Activated CD4-positive, alpha-beta T cell treated with anti-CD3 and anti-CD28 coated beads for 36 hours (primary cell): ENCODE measurements around the gene KIF13A. TPM values are rescaled to one million over a fixed set of nuclear protein-coding genes. Genes with fewer than 3 reads are reported as not detected.
"Not testable (repeated sequence)": the region's sequence is repeated elsewhere in the genome, so short reads cannot be mapped to it uniquely, and the experiment has no call there.

Experiments used
- ATAC-seq: fragments of 200-7000 bp; cut with Tn5 transposase; one replicate; pipeline ENCODE4 v1.10.0; 2021; ENCODE audit warnings: mild to moderate bottlenecking, moderate library complexity
- CTCF ChIA-PET: fragments of 350-600 bp; sonication (Branson Sonifier 250); formaldehyde crosslinking; loops from one replicate; lab custom pipeline; 2021; ENCODE audit warnings: antibody characterized with exemption; lab: Charles Lee
- POLR2A ChIA-PET: fragments of 350-600 bp; sonication (Branson Sonifier 250); formaldehyde crosslinking; loops from one replicate; lab custom pipeline; 2021; ENCODE audit warnings: antibody characterized with exemption, inconsistent platforms; lab: Charles Lee
- DNase-seq: peaks from one replicate; pipeline ENCODE4 v3.0.0-alpha.2; 2020
- H3K27ac Mint-ChIP-seq: one replicate; pipeline ENCODE4 v1.8.0; 2021; ENCODE audit warnings: mixed read lengths
- H3K27me3 Mint-ChIP-seq: one replicate; pipeline ENCODE4 v1.8.0; 2021; ENCODE audit warnings: mixed read lengths
- H3K36me3 Mint-ChIP-seq: one replicate; pipeline ENCODE4 v1.8.0; 2021; ENCODE audit warnings: low read depth, mixed read lengths
- H3K4me1 Mint-ChIP-seq: one replicate; pipeline ENCODE4 v1.8.0; 2021; ENCODE audit warnings: mixed read lengths
- H3K4me3 Mint-ChIP-seq: one replicate; pipeline ENCODE4 v1.8.0; 2021; ENCODE audit warnings: mild to moderate bottlenecking, moderate library complexity, mixed read lengths
- H3K9me3 Mint-ChIP-seq: one replicate; pipeline ENCODE4 v1.8.0; 2021; ENCODE audit warnings: low read depth, mixed read lengths
- intact Hi-C, 2 experiments: fragments of 100-400 bp; cut with DNase I in 1 of 2; cut with micrococcal nuclease in 1 of 2; formaldehyde crosslinking; loops; one replicate each; pipeline versions ENCODE4 v1.14.2 to v1.15.1; 2022 to 2024; cut with DNase I, micrococcal nuclease
- total RNA-seq, 2 experiments: library from RNA; stranded (reverse); gene quantifications; one replicate each; pipeline ENCODE4 v1.2.3, GENCODE V29; 2021

Gene KIF13A
- total RNA-seq, 2 experiments from 2014 or later, result 0.07 TPM; not detected in 1

DNA sequence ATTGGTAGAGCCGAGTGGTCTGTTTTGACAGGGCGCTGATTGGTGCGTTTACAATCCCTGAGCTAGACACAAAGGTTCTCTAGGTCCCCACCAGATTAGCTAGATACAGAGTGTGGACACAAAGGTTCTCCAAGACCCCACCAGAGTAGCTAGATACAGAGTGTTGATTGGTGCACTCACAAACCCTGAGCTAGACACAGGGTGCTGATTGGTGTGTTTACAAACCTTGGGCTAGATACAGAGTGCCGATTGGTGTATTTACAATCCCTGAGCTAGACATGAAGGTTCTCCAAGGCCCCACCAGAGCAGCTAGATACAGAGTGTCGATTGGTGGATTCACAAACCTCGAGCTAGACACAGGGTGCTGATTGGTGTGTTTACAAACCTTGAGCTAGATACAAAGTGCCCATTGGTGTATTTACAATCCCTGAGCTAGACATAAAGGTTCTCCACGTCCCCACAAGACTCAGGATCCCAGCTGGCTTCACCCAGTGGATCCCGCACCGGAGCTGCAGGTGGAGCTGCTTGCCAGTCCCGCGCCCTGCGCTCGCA lies 242.6 kb downstream of the KIF13A start:
- H3K27me3 Mint-ChIP-seq, ATAC-seq, H3K9me3 Mint-ChIP-seq, DNase-seq, H3K4me3 Mint-ChIP-seq, H3K27ac Mint-ChIP-seq, H3K36me3 Mint-ChIP-seq, H3K4me1 Mint-ChIP-seq, POLR2A ChIA-PET, intact Hi-C loops: not testable (repeated sequence)
- CTCF ChIA-PET, result interaction anchor here (0.8 kb wide), 1 partner anchor 60 kb away, joined by 3 read pairs; no protein-coding TSS in a partner anchor

DNA sequence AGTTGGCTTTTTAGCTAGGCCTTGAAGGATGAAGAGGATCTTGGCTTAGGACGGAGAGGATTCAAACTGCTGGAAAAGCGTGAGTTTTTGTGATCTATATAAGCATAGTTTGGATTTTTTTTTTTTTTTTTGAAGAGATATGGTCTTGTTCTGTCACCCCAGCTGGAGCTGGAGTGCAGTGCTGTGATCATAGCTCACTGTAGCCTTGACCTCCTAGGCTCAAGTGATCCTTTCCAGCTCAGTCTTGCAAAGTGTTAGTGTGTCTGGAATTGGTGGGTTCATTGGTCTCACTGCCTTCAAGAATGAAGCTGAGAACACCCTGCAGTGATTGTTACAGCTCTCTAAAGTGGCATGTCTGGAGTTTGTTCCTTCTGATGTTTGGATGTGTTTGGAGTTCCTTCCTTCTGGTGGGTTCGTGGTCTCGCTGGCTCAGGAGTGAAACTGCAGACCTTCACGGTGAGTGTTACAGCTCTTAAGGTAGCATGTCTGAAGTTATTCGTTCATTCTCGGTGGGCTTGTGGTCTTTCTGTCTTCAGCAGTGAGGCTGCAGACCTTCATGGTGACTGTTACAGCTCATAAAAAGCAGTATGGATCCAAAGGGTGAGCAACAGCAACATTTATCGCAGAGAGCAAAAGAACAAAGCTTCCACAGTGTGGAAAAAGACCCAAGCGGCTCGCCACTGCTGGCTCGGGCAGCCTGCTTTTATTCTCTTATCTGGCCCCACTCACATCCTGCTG lies 243.2 kb downstream of the KIF13A start:
- H3K9me3 Mint-ChIP-seq, result peaks cover 2% of the 10 kb centered on the region
- no peaks in the 10 kb centered on the region for H3K36me3 Mint-ChIP-seq
- H3K4me1 Mint-ChIP-seq, result no peaks in the 10 kb centered on the region
- peaks cover 2% of the 10 kb centered on the region for H3K27me3 Mint-ChIP-seq
- H3K27ac Mint-ChIP-seq, result no peak overlapping the region
- ChIA-PET POLR2A (no interaction called here), CTCF (interaction anchor here (0.6 to 1.3 kb wide), 6 partner anchors 22 to 848 kb away, joined by 3 to 4 read pairs (median 3); no protein-coding TSS in a partner anchor)
- DNase-seq (no peak), ATAC-seq (no peak)
- H3K4me3 Mint-ChIP-seq, result no peak overlapping the region
- intact Hi-C loops, result no loop called here

DNA sequence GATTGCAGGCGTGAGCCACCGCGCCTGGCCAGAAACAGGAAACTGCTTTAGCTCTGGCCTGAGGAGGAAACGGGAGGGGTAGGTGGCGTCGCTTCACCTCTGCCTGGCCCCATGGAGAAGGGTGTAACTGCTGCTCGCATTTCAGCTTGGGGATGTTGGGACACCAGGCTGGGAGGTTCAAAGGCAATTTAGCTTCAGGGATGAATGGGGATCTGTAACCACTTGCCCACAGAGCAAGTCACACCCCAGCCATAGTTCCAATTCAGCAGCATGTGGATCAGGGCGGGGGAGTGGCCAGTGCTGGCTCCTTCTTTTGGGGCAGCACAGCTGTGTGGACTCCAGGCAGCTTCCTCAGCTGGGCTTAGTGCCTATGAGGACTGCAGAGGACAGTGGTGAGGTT lies 245.9 kb downstream of the KIF13A start:
- no peak for DNase-seq
- no peak for ATAC-seq
- Mint-ChIP-seq H3K36me3 (no peaks in the 10 kb centered on the region), H3K27me3 (peaks cover 2% of the 10 kb centered on the region), H3K4me1 (no peaks in the 10 kb centered on the region), H3K9me3 (peaks cover 14% of the 10 kb centered on the region), H3K4me3 (no peak overlapping the region), H3K27ac (no peak overlapping the region)
- ChIA-PET POLR2A (no interaction called here), CTCF (interaction anchor here (0.7 to 0.8 kb wide), 2 partner anchors 69 to 224 kb away, joined by 3 read pairs; no protein-coding TSS in a partner anchor)
- intact Hi-C loops, result no loop called here

DNA sequence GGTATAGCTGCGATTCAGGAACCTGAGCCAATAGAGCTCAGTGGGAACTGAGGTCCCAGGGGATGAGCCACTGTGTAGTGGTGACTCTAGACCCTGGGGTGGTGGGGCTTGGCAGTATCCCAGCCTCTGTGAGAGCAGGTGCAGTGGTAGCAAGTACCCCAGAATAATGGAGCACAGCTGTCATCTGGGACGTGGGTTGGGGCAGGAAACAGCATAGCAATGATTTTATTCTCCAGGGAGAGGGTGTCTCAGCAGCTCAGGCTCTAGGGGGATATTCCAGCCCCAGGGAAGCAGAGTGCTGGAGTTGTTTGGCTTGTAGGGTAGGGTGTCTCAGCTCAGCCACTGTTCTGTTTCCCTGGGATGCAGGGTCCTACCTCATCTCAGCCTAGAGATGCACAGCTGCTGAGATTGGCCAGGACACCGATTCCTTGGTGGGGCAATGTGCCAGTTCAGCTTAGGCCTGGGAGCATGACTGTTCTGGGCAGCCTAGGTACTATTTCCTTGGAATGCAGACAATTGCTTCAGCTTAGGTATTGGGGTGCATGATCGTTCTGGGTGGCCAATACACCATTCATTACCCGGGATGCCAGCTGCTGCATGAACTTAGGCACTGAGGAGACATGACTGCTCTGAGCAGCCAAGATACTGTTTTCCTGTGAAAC lies 246.7 kb downstream of the KIF13A start:
- CTCF ChIA-PET, result no interaction called here

DNA sequence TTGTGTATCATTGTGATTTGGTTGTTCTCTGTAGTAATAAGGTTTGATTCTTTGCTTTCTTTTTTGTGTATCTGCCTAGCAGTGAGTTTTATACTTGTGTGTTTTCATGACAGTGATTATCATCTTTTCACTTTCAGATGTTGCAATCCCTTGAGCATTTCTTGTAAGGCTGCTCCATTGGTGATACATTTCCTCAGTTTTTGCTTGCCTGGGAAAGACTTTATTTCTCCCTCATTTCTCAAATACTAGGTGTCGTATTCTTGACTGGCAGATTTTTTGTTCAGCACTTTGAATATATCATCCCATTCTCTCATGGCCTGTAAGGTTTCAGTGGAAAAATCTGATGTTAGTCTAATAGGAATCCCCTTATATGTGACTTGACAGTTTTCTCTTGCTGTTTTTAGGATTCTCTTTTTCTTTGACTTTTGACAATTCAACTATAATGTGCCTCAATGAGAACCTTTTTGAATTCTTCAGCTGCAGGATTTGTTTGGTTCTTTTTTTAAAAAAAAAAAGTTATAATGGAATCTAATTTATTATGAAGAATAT lies 249.7 kb downstream of the KIF13A start:
- intact Hi-C loops, result no loop called here

More for the DNA sequence above, 246.7 kb downstream of the KIF13A start:
- no peak for DNase-seq
- ATAC-seq, result no peak
- no peaks in the 10 kb centered on the region for H3K4me1 Mint-ChIP-seq
- H3K27me3 Mint-ChIP-seq, result peaks cover 2% of the 10 kb centered on the region
- H3K9me3 Mint-ChIP-seq, result peaks cover 14% of the 10 kb centered on the region
- no peak overlapping the region for H3K4me3 Mint-ChIP-seq
- no peak overlapping the region for H3K27ac Mint-ChIP-seq
- no peaks in the 10 kb centered on the region for H3K36me3 Mint-ChIP-seq
- intact Hi-C loops, result no loop called here
- POLR2A ChIA-PET, result interaction anchor here (0.5 kb wide), 1 partner anchor 30 kb away, joined by 4 read pairs; no protein-coding TSS in a partner anchor

DNA sequence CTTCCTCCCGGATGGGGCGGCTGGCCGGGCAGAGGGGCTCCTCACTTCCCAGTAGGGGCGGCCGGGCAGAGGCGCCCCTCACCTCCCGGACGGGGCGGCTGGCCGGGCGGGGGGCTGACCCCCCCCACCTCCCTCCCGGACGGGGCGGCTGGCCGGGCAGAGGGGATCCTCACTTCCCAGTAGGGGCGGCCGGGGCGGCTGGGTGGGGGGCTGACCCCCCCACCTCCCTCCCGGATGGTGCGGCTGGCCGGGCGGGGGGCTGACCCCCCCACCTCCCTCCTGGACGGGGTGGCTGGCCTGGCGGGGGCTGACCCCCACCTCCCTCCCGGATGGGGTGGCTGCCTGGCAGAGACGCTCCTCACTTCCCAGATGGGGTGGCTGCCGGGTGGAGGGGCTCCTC lies 252.1 kb downstream of the KIF13A start:
- H3K36me3 Mint-ChIP-seq, POLR2A ChIA-PET, ATAC-seq, H3K27ac Mint-ChIP-seq, DNase-seq, intact Hi-C loops, H3K4me3 Mint-ChIP-seq, H3K27me3 Mint-ChIP-seq, CTCF ChIA-PET, H3K4me1 Mint-ChIP-seq: not testable (repeated sequence)
- peaks cover 14% of the 10 kb centered on the region for H3K9me3 Mint-ChIP-seq

More for the DNA sequence above, 249.7 kb downstream of the KIF13A start:
- POLR2A ChIA-PET, result no interaction called here
- H3K36me3 Mint-ChIP-seq, result no peaks in the 10 kb centered on the region
- DNase-seq (no peak), ATAC-seq (no peak)
- peaks cover 14% of the 10 kb centered on the region for H3K9me3 Mint-ChIP-seq
- no peak overlapping the region for H3K4me3 Mint-ChIP-seq
- peaks cover 2% of the 10 kb centered on the region for H3K27me3 Mint-ChIP-seq
- no peak overlapping the region for H3K27ac Mint-ChIP-seq
- H3K4me1 Mint-ChIP-seq, result no peaks in the 10 kb centered on the region
- CTCF ChIA-PET, result no interaction called here

DNA sequence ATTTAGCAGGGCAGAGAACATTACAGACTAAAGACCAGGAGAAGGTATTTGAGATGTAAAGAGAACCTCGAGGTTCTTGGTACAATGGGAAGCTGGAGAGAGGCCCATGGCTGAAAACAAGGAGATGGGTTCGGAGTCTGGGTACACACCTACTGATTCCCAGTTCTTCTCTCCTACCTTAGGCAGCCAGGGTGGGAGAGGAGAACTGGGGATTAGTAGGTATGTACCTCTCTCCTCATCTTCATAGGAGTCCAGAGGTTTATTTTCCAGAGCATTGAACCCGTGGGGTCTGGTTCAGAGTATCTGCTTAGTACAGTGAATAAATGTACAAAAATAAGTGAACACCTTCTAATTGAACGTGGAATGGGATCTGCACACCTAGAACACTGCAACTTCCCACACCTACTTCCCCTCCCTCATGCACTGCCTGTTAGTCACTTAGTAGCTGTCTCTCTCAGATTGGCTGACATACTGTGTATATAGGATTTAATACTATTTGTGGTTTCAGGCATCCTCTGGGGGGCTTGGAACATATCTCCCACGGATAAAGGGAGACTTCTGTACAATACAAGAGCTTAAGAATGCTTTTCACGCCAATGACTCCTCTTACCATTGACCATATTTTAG lies 257.2 kb downstream of the KIF13A start:
- CTCF ChIA-PET, result interaction anchor here (0.9 kb wide), 1 partner anchor 29 kb away, joined by 3 read pairs; no protein-coding TSS in a partner anchor
- Mint-ChIP-seq H3K27ac (no peak overlapping the region), H3K36me3 (no peaks in the 10 kb centered on the region), H3K27me3 (no peaks in the 10 kb centered on the region), H3K9me3 (no peaks in the 10 kb centered on the region), H3K4me1 (no peaks in the 10 kb centered on the region), H3K4me3 (no peak overlapping the region)
- ATAC-seq (no peak), DNase-seq (no peak)
- intact Hi-C loops, result no loop called here
- POLR2A ChIA-PET, result no interaction called here

DNA sequence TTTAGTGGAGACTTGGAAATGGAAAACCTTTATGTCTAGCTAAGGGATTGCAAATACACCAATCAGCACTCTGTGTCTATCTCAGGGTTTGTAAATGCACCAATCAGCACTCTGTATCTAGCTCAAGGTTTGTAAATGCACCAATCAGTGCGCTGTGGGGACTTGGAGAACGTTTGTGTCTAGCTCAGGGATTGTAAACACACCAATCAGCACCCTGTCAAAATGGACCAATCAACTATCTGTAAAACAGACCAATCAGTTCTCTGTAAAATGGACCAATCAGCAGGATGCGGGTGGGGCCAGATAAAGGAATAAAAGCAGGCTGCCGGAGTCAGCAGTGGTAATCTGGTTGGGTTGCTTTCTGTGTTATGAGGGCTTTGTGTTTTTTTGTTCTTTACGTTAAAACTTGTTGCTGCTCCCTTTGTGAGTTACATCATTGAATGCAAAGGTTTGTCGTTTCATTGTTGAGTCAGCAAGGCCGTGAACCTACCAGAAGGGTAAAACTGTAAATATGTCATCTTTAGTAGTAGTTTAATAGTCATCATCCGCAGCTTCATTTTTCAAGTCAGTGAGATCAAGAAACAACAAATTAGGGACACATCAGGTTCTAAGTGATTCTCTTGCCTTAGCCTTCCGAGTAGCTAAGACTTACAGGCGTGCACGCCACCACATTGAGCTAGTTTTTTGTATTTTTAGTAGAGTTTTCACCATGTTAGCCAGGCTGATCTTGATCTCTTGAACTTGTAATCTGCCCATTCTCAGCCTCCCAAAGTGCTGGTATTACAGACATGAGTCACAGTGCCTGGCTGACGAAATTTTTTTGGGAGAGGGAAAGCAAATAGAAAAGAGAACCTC lies 258.0 kb downstream of the KIF13A start:
- DNase-seq (no peak), ATAC-seq (no peak)
- no peaks in the 10 kb centered on the region for H3K4me1 Mint-ChIP-seq
- ChIA-PET CTCF (interaction anchor here (0.9 kb wide), 1 partner anchor 28 kb away, joined by 3 read pairs; no protein-coding TSS in a partner anchor), POLR2A (no interaction called here)
- no peaks in the 10 kb centered on the region for H3K27me3 Mint-ChIP-seq
- H3K9me3 Mint-ChIP-seq, result no peaks in the 10 kb centered on the region
- H3K36me3 Mint-ChIP-seq, result no peaks in the 10 kb centered on the region
- H3K4me3 Mint-ChIP-seq, result no peak overlapping the region
- no peak overlapping the region for H3K27ac Mint-ChIP-seq
- intact Hi-C loops, result no loop called here

DNA sequence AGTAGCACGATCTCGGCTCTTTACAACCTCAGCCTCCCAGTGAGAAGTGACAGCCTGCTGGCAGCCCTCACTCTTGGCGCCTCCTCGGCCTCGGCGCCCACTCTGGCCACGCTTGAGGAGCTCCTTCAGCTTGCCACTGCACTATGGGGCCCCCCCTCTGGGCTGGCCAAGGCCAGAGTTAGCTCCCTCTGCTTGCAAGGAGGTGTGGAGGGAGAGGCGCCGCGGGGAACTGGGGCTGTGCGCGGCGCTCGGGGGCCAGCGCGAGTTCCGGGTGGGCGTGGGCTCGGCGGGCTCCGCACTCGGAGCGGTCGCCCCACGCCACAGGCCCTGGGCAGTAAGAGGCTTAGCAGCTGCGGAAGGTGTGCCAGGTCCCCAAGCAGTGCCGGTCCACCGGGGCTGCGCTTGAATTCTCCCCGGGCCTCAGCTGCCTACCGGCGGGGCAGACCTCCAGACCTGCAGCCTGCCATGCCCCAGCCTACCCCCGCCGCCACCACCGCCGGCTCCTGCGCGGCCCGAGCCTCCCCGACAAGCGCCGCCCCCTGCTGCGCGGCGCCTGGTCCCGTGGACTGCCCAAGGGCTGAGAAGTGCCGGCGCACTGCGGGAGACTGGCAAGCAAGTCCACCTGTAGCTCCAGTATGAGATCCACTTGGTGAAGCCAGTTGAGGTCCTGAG lies 258.7 kb downstream of the KIF13A start:
- H3K27me3 Mint-ChIP-seq, result no peaks in the 10 kb centered on the region
- no peak for ATAC-seq
- DNase-seq, result no peak
- H3K36me3 Mint-ChIP-seq, result no peaks in the 10 kb centered on the region
- intact Hi-C loops, result no loop called here
- POLR2A ChIA-PET, result no interaction called here
- CTCF ChIA-PET, result no interaction called here
- H3K27ac Mint-ChIP-seq, result no peak overlapping the region
- no peaks in the 10 kb centered on the region for H3K9me3 Mint-ChIP-seq
- no peaks in the 10 kb centered on the region for H3K4me1 Mint-ChIP-seq
- H3K4me3 Mint-ChIP-seq, result no peak overlapping the region

DNA sequence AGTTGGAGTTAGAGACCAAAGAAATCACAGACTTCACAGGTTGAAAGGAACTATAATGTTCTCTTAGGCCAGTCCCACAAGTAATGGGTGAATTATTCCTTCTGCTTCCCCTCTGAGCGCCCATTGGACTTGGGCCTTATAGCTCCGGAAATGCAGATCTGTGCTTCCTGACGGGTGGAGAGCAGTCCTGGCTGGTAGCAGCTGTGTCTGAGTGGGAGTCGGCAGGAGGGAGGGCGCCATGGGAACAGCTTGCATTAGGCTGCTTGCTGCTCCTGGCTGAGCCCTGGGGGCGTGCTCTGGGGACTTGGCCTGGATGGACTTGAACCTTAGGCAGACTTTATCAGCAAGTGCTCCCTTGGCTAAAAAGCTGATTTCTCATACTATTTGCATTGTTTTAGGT lies 262.4 kb downstream of the KIF13A start:
- H3K4me1 Mint-ChIP-seq, result no peaks in the 10 kb centered on the region
- H3K27me3 Mint-ChIP-seq, result no peaks in the 10 kb centered on the region
- CTCF ChIA-PET, result no interaction called here
- intact Hi-C loops, result no loop called here
- H3K36me3 Mint-ChIP-seq, result no peaks in the 10 kb centered on the region
- POLR2A ChIA-PET, result no interaction called here
- H3K27ac Mint-ChIP-seq, result no peak overlapping the region
- no peak overlapping the region for H3K4me3 Mint-ChIP-seq
- no peak for DNase-seq
- no peaks in the 10 kb centered on the region for H3K9me3 Mint-ChIP-seq
- no peak for ATAC-seq
